PC-3 (cell line): Measurements from ENCODE around the gene IP6K3. TPM values are rescaled to one million over a fixed set of nuclear protein-coding genes. Genes with fewer than 3 reads are reported as not detected.

Source experiments
- ATAC-seq: fragments of 200-7000 bp; cut with Tn5 transposase; 2 replicates; pipeline ENCODE4 v1.9.1; 2020; ENCODE audit warnings: mild to moderate bottlenecking, moderate library complexity
- BruUV-seq: library from RNA; stranded (reverse); fragments of 400-500 nt; replicated peaks from 2 replicates; lab custom pipeline; 2021; lab: Mats Ljungman, UMichigan
- CTCF ChIA-PET: fragments of 300-600 bp; sonication (Branson Sonifier 250); formaldehyde crosslinking; loops from one replicate; lab custom pipeline; 2022; ENCODE audit warnings: antibody characterized with exemption; lab: Charles Lee
- POLR2A ChIA-PET: fragments of 300-600 bp; sonication (Branson Sonifier 250); formaldehyde crosslinking; loops from one replicate; lab custom pipeline; 2022; ENCODE audit warnings: antibody characterized with exemption; ENCODE audit not compliant: unreplicated experiment; lab: Charles Lee
- DNase-seq: peaks from one replicate; pipeline ENCODE4 v3.0.0-alpha.2; 2015
- H2AFZ ChIP-seq: fragments of 300-600 bp; sonication (generic); 2 replicates; pipeline ENCODE4 v1.6.0; 2016; ENCODE audit warnings: antibody characterized with exemption, low read length
- H3F3A ChIP-seq: fragments of 300-600 bp; sonication (generic); one replicate; pipeline ENCODE4 v1.6.0; 2017; ENCODE audit warnings: antibody characterized with exemption, low read length, control low read depth, mild to moderate bottlenecking; ENCODE audit not compliant: unreplicated experiment
- H3K27ac ChIP-seq: fragments of 300-600 bp; sonication (generic); 2 replicates; pipeline ENCODE4 v1.5.1; 2016; ENCODE audit warnings: mild to moderate bottlenecking, low read length
- H3K27me3 ChIP-seq: fragments of 300-600 bp; sonication (generic); 2 replicates; pipeline ENCODE4 v1.6.1; 2016; ENCODE audit warnings: low read length, mixed read lengths
- H3K36me3 ChIP-seq: fragments of 300-600 bp; sonication (generic); 2 replicates; pipeline ENCODE4 v1.6.1; 2016; ENCODE audit warnings: low read depth, mixed run types, low read length, mixed read lengths
- H3K4me1 ChIP-seq: fragments of 300-600 bp; sonication (generic); 2 replicates; pipeline ENCODE4 v1.5.1; 2016; ENCODE audit warnings: low read length; ENCODE audit not compliant: insufficient read depth
- H3K4me2 ChIP-seq: fragments of 300-600 bp; sonication (generic); 2 replicates; pipeline ENCODE4 v1.6.0; 2016; ENCODE audit warnings: low read length
- H3K4me3 ChIP-seq: fragments of 300-600 bp; sonication (generic); 2 replicates; pipeline ENCODE4 v1.5.1; 2016; ENCODE audit warnings: mild to moderate bottlenecking, low read length, mixed read lengths
- H3K79me2 ChIP-seq: fragments of 300-600 bp; sonication (generic); 2 replicates; pipeline ENCODE4 v1.6.1; 2017; ENCODE audit warnings: low read length, mixed read lengths
- H3K9ac ChIP-seq: fragments of 300-600 bp; sonication (generic); 2 replicates; pipeline ENCODE4 v1.6.0; 2016; ENCODE audit warnings: mild to moderate bottlenecking, low read length
- H3K9me2 ChIP-seq: fragments of 300-600 bp; sonication (generic); replicated peaks from 2 replicates; pipeline ENCODE4 v1.6.1; 2016; ENCODE audit warnings: mixed run types, low read length, mixed read lengths
- H3K9me3 ChIP-seq: fragments of 300-600 bp; sonication (generic); 2 replicates; pipeline ENCODE4 v1.6.1; 2016; ENCODE audit warnings: low read length, mixed read lengths
- H4K20me1 ChIP-seq: fragments of 300-600 bp; sonication (generic); 2 replicates; pipeline ENCODE4 v1.6.1; 2016; ENCODE audit warnings: low read length, mixed read lengths
- CTCF ChIP-seq: fragments of 300-600 bp; sonication (generic); conservative IDR thresholded peaks from 2 replicates; pipeline ENCODE4 v1.5.1; 2017; ENCODE audit warnings: antibody characterized with exemption, low read depth, mild to moderate bottlenecking, low read length
- EZH2 ChIP-seq: fragments of 300-600 bp; sonication (generic); IDR thresholded peaks from one replicate; pipeline ENCODE4 v1.6.1; 2017; ENCODE audit warnings: antibody characterized with exemption, mild to moderate bottlenecking, low read length; ENCODE audit not compliant: unreplicated experiment
- EZH2phosphoT487 ChIP-seq: fragments of 300-600 bp; sonication (generic); IDR thresholded peaks from 2 replicates; pipeline ENCODE4 v1.6.1; 2018; ENCODE audit warnings: mild to moderate bottlenecking, antibody characterized with exemption, low read length, borderline replicate concordance
- intact Hi-C: fragments of 100-400 bp; cut with micrococcal nuclease; formaldehyde crosslinking; loops from 2 replicates; pipeline ENCODE4 v1.9.0; 2023
- total RNA-seq: library from RNA; depleted of rRNA; stranded (reverse); fragments of >200 nt; gene quantifications from 2 replicates; pipeline ENCODE4 v1.2.3, GENCODE V29; 2014

Gene IP6K3
- total RNA-seq, 1 experiment from 2014 or later = not detected

- ChIA-PET CTCF (no interaction called here), POLR2A (no interaction called here)
Measured at GRCh38 chr6:33791620-33792019, 44.9 kb upstream of the IP6K3 start.

GRCh38 chr6:33790910-33791309, 44.2 kb upstream of the IP6K3 start:
- CTCF ChIA-PET = no interaction called here
- peaks cover 3% of the 10 kb centered on the region; the same call in 1 of the 2 replicates for H3K27me3 ChIP-seq
- TF ChIP-seq EZH2 (no peak), EZH2phosphoT487 (no peak), CTCF (no peak)
- no peak overlapping the region for H3K4me3 ChIP-seq
- H2AFZ ChIP-seq = no peak overlapping the region
- H3K9me3 ChIP-seq = no peaks in the 10 kb centered on the region
- H3K27ac ChIP-seq = no peak overlapping the region
- intact Hi-C loops = no loop called here
- no peaks in the 10 kb centered on the region for H3K9me2 ChIP-seq
- no TSS peak for BruUV-seq
- no peak for DNase-seq
- H4K20me1 ChIP-seq = no peaks in the 10 kb centered on the region
- POLR2A ChIA-PET = no interaction called here
- H3K4me1 ChIP-seq = peaks cover 26% of the 10 kb centered on the region
- H3K9ac ChIP-seq = no peak overlapping the region
- H3K79me2 ChIP-seq = peaks cover 24% of the 10 kb centered on the region
- H3F3A ChIP-seq = no peaks in the 10 kb centered on the region
- H3K36me3 ChIP-seq = no peaks in the 10 kb centered on the region
- ATAC-seq = no peak
- no peak overlapping the region for H3K4me2 ChIP-seq

More at GRCh38 chr6:33791620-33792019, 44.9 kb upstream of the IP6K3 start:
- no TSS peak for BruUV-seq
- H3K79me2 ChIP-seq = peaks cover 17% of the 10 kb centered on the region
- no peaks in the 10 kb centered on the region for H3F3A ChIP-seq
- H3K9ac ChIP-seq = no peak overlapping the region
- DNase-seq (no peak), ATAC-seq (no peak)
- no peaks in the 10 kb centered on the region for H3K36me3 ChIP-seq
- no peaks in the 10 kb centered on the region for H3K9me3 ChIP-seq
- H3K4me1 ChIP-seq = peaks cover 19% of the 10 kb centered on the region
- peaks cover 3% of the 10 kb centered on the region; the same call in 1 of the 2 replicates for H3K27me3 ChIP-seq
- H4K20me1 ChIP-seq = no peaks in the 10 kb centered on the region
- TF ChIP-seq EZH2phosphoT487 (no peak), CTCF (no peak), EZH2 (no peak)
- H3K4me3 ChIP-seq = no peak overlapping the region
- intact Hi-C loops = no loop called here
- no peaks in the 10 kb centered on the region for H3K9me2 ChIP-seq
- no peak overlapping the region for H3K4me2 ChIP-seq
- no peak overlapping the region for H2AFZ ChIP-seq
- H3K27ac ChIP-seq = no peak overlapping the region

GRCh38 chr6:33790379-33790778, 43.7 kb upstream of the IP6K3 start:
- Histone ChIP-seq H3K4me3 (no peak overlapping the region), H3K9me3 (no peaks in the 10 kb centered on the region), H2AFZ (no peak overlapping the region), H3K4me2 (no peak overlapping the region), H3K27me3 (peaks cover 3% of the 10 kb centered on the region; the same call in 1 of the 2 replicates), H3K9me2 (no peaks in the 10 kb centered on the region), H3K36me3 (no peaks in the 10 kb centered on the region), H3K9ac (no peak overlapping the region), H4K20me1 (no peaks in the 10 kb centered on the region), H3K27ac (no peak overlapping the region), H3F3A (no peaks in the 10 kb centered on the region), H3K79me2 (peaks cover 29% of the 10 kb centered on the region), H3K4me1 (peaks cover 31% of the 10 kb centered on the region)
- intact Hi-C loops = no loop called here
- ChIA-PET POLR2A (no interaction called here), CTCF (no interaction called here)
- no peak for ATAC-seq
- BruUV-seq = no TSS peak
- no peak for TF ChIP-seq EZH2
- TF ChIP-seq EZH2phosphoT487 = no peak
- TF ChIP-seq CTCF = no peak
- DNase-seq = no peak
